GM12874 (cell line): ENCODE results near the gene B3GALT4.

Source experiments
- CTCF ChIP-seq: IDR thresholded peaks from 2 replicates; pipeline ENCODE4 v1.5.1; 2011; ENCODE audit warnings: low read depth, mild to moderate bottlenecking, control low read depth, low read length, moderate library complexity; ENCODE audit not compliant: insufficient read depth

B3GALT4 gene

GRCh38 chr6:33321227-33321626 is 44.3 kb downstream of the B3GALT4 start:
- no peak for TF ChIP-seq CTCF

GRCh38 chr6:33323623-33323948 is 46.7 kb downstream of the B3GALT4 start:
- TF ChIP-seq CTCF = no peak

GRCh38 chr6:33324125-33324524 is 47.2 kb downstream of the B3GALT4 start:
- TF ChIP-seq CTCF = no peak
